GM12878 (cell line): ENCODE results near the gene DENND6A. TPM values are rescaled to one million over a fixed set of nuclear protein-coding genes. Genes with fewer than 3 reads are reported as not detected.

Experiments
- ATAC-seq: fragments of 200-7000 bp; cut with Tn5 transposase; 3 replicates; pipeline ENCODE4 v1.9.1; 2020; ENCODE audit warnings: mild to moderate bottlenecking, moderate library complexity
- BruUV-seq: library from RNA; stranded (reverse); fragments of 400-500 nt; replicated peaks from 2 replicates; lab custom pipeline; 2021; lab: Mats Ljungman, UMichigan
- CTCF ChIA-PET: fragments of 300-600 bp; sonication (Branson Sonifier 250); formaldehyde crosslinking; extraction: SDS; loops from one replicate; lab custom pipeline; 2021; ENCODE audit warnings: inconsistent platforms; lab: Yijun Ruan, JAX
- POLR2A ChIA-PET: fragments of 350-600 bp; formaldehyde crosslinking; extraction: SDS; loops from one replicate; lab custom pipeline; 2021; ENCODE audit warnings: inconsistent platforms; lab: Charles Lee
- RAD21 ChIA-PET: fragments of 300-600 bp; sonication (Branson Sonifier 250); formaldehyde crosslinking; loops from one replicate; lab custom pipeline; 2023; ENCODE audit warnings: antibody characterized with exemption; ENCODE audit not compliant: unreplicated experiment; lab: Charles Lee
- SMC1A ChIA-PET: fragments of 300-600 bp; sonication (Branson Sonifier 250); formaldehyde crosslinking; loops from one replicate; lab custom pipeline; 2023; ENCODE audit not compliant: unreplicated experiment, uncharacterized antibody; lab: Charles Lee
- DNase-seq: peaks from one replicate; pipeline ENCODE4 v3.0.0-alpha.2; 2011; ENCODE audit warnings: low read depth, low spot score
- FAIRE-seq: peaks from 3 replicates; lab custom pipeline; 2011; peaks lifted over from hg19 to GRCh38; lab: Jason Lieb, UNC
- H2AFZ ChIP-seq: 2 replicates; pipeline ENCODE4 v1.6.0; 2011; ENCODE audit warnings: low read depth, low read length, control low read depth; ENCODE audit not compliant: control insufficient read depth
- H3K27ac ChIP-seq: 2 replicates; pipeline ENCODE4 v1.5.1; 2011; ENCODE audit warnings: control low read depth; ENCODE audit not compliant: control insufficient read depth, insufficient read depth
- H3K27me3 ChIP-seq, 2 experiments: replicated peaks in 1 of 2; 2 replicates each; pipeline versions ENCODE4 v1.6.0 to v1.6.1; 2011; ENCODE audit warnings: low read length in 1 of 2; ENCODE audit not compliant: control insufficient read depth in 2 of 2, insufficient read depth in 2 of 2
- H3K36me3 ChIP-seq, 2 experiments: 2 replicates each; pipeline ENCODE4 v1.5.1; 2011; ENCODE audit warnings: low read length in 1 of 2; ENCODE audit not compliant: control insufficient read depth in 2 of 2, insufficient read depth in 2 of 2
- H3K4me1 ChIP-seq: 2 replicates; pipeline ENCODE4 v1.6.1; 2011; ENCODE audit warnings: mild to moderate bottlenecking, low read length, moderate library complexity, mixed read lengths; ENCODE audit not compliant: control insufficient read depth, insufficient read depth
- H3K4me2 ChIP-seq: 2 replicates; pipeline ENCODE4 v1.6.0; 2011; ENCODE audit warnings: control low read depth; ENCODE audit not compliant: control insufficient read depth, insufficient read depth
- H3K4me3 ChIP-seq: fragments of 200-600 bp; sonication (generic); 2 replicates; pipeline ENCODE4 v1.5.1; 2016
- H3K79me2 ChIP-seq: 2 replicates; pipeline ENCODE4 v1.6.0; 2011; ENCODE audit warnings: low read length; ENCODE audit not compliant: control insufficient read depth, insufficient read depth
- H3K9ac ChIP-seq: 2 replicates; pipeline ENCODE4 v1.8.0; 2011; ENCODE audit warnings: low read length, control low read depth, mixed read lengths; ENCODE audit not compliant: control insufficient read depth, insufficient read depth
- H3K9me3 ChIP-seq: replicated peaks from 3 replicates; pipeline ENCODE4 v1.5.1; 2011; ENCODE audit warnings: mild to moderate bottlenecking, low read length; ENCODE audit not compliant: control insufficient read depth, insufficient read depth
- H4K20me1 ChIP-seq: 2 replicates; pipeline ENCODE4 v1.6.0; 2011; ENCODE audit not compliant: control insufficient read depth, insufficient read depth
- BCLAF1 ChIP-seq: fragments of 450-650 bp; IDR thresholded peaks from 2 replicates; pipeline ENCODE4 v1.6.1; 2017; ENCODE audit warnings: antibody characterized with exemption, mild to moderate bottlenecking, moderate library complexity
- E2F4 ChIP-seq: IDR thresholded peaks from 2 replicates; pipeline ENCODE4 v1.6.1; 2012; ENCODE audit warnings: low read depth, low read length, improper control_type of control experiment
- HSF1 ChIP-seq: fragments of 150-350 bp; IDR thresholded peaks from 2 replicates; pipeline ENCODE4 v1.6.1; 2014; ENCODE audit warnings: mild to moderate bottlenecking, low read depth, low read length
- IRF3 ChIP-seq: fragments of 450-650 bp; IDR thresholded peaks from 2 replicates; pipeline ENCODE4 v1.6.1; 2014; ENCODE audit warnings: mild to moderate bottlenecking
- IRF4 ChIP-seq: IDR thresholded peaks from 2 replicates; pipeline ENCODE4 v1.6.1; 2011; ENCODE audit warnings: low read depth, low read length
- JUNB ChIP-seq: IDR thresholded peaks from 2 replicates; pipeline ENCODE4 v1.6.1; 2016; ENCODE audit warnings: antibody characterized with exemption, mild to moderate bottlenecking
- KDM1A ChIP-seq: fragments of 200-600 bp; sonication (generic); IDR thresholded peaks from 2 replicates; pipeline ENCODE4 v1.6.1; 2016; ENCODE audit warnings: borderline replicate concordance
- MEF2B ChIP-seq: fragments of 450-650 bp; IDR thresholded peaks from 2 replicates; pipeline ENCODE4 v1.6.1; 2018; ENCODE audit warnings: mild to moderate bottlenecking, moderate library complexity; ENCODE audit not compliant: partially characterized antibody, poor library complexity, severe bottlenecking
- MTA2 ChIP-seq: fragments of 450-650 bp; IDR thresholded peaks from 2 replicates; pipeline ENCODE4 v1.6.1; 2016; ENCODE audit warnings: low read depth, mild to moderate bottlenecking, moderate library complexity
- NBN ChIP-seq: fragments of 450-650 bp; IDR thresholded peaks from 2 replicates; pipeline ENCODE4 v1.6.1; 2016
- RAD21 ChIP-seq: IDR thresholded peaks from 2 replicates; pipeline ENCODE4 v1.6.1; 2011; ENCODE audit warnings: mild to moderate bottlenecking, low read depth, low read length, moderate library complexity; ENCODE audit not compliant: insufficient read depth
- SRF ChIP-seq, 2 experiments: IDR thresholded peaks; 2 replicates each; pipeline ENCODE4 v1.6.1; 2011; ENCODE audit warnings: low read depth in 2 of 2, low read length in 2 of 2, mild to moderate bottlenecking in 1 of 2, moderate library complexity in 1 of 2
- TCF7 ChIP-seq: IDR thresholded peaks from 2 replicates; pipeline ENCODE4 v1.6.1; 2014; ENCODE audit warnings: antibody characterized with exemption, borderline replicate concordance
- ZBTB4 ChIP-seq: fragments of 450-650 bp; formaldehyde crosslinking; IDR thresholded peaks from 2 replicates; pipeline ENCODE4 v1.4.0; 2022; ENCODE audit warnings: mild to moderate bottlenecking, moderate library complexity
- WGBS: methylation state at CpG from one replicate; pipeline ENCODE4 v1.1.6; 2016; ENCODE audit warnings: low lambda C conversion rate; ENCODE audit not compliant: insufficient replicate concordance, insufficient coverage; ENCODE audit errors: missing lambda C conversion rate; 5-methylcytosine and 5-hydroxymethylcytosine counted together
- in situ Hi-C: fragments of 300-500 bp; cut with MboI; formaldehyde crosslinking; loops from 9 replicates; pipeline ENCODE4 v1.14.3; 2018; ENCODE audit warnings: mixed read lengths
- intact Hi-C: fragments of 100-400 bp; cut with micrococcal nuclease; formaldehyde crosslinking; loops from one replicate; pipeline ENCODE4 v1.14.2; 2022; ENCODE audit not compliant: unreplicated experiment
- polyA plus RNA-seq, 11 experiments: library from polyadenylated mRNA; depleted of rRNA in 4 of 11; unstranded in 6 of 11; stranded (reverse) in 5 of 11; fragments of >200 nt; fragmentation: Nextera tagmentation in 4 of 11; fragmentation: Illumina TruSeq in 1 of 11; extraction: Ambion mirVana in 4 of 11; extraction: Trizol in 1 of 11; gene quantifications; 1 replicate in 1 of 11; 2 replicates in 10 of 11; pipeline versions ENCODE4 v1.2.1 to v1.2.3, GENCODE V29; 2011 to 2016; ENCODE audit warnings: inconsistent platforms in 2 of 11, missing spikeins in 2 of 11, low read depth in 1 of 11
- total RNA-seq, 4 experiments: library from RNA; depleted of rRNA in 3 of 4; stranded (reverse); fragments of >200 nt in 3 of 4; fragmentation: Illumina TruSeq in 1 of 4; extraction: Trizol in 1 of 4; gene quantifications; 2 replicates each; pipeline versions ENCODE4 v1.2.1 to v1.2.3, GENCODE V29; 2013 to 2021

DENND6A gene
- total and polyA plus RNA-seq, 10 of the 15 experiments (the other 5 are each of a cell fraction or from before 2014, with no cell fraction given): 1.8 to 15.3 (median 10.3) TPM

GRCh38 chr3:57717205-57717868 is 24.5 kb upstream of the DENND6A start:
- SMC1A ChIA-PET: no interaction called here
- DNase-seq: no peak
- RAD21 ChIA-PET: no interaction called here
- H3K36me3 ChIP-seq: no peaks in the 10 kb centered on the region
- no TSS peak for BruUV-seq
- in situ Hi-C loops (no loop called here), intact Hi-C loops (no loop called here)
- H3K9me3 ChIP-seq: no peaks in the 10 kb centered on the region
- H3K27me3 ChIP-seq: no peaks in the 10 kb centered on the region
- no peak overlapping the region for H2AFZ ChIP-seq
- POLR2A ChIA-PET: no interaction called here
- ATAC-seq: no peak
- FAIRE-seq: no peak
- CTCF ChIA-PET: interaction anchor here (0.7 kb wide), 1 partner anchor 208 kb away, joined by 3 read pairs; no protein-coding TSS in a partner anchor
- H3K4me2 ChIP-seq: no peak overlapping the region
- H3K79me2 ChIP-seq: no peaks in the 10 kb centered on the region
- H3K27ac ChIP-seq: no peak overlapping the region
- WGBS: 59% methylated on average over 6 of the region's 6 CpGs
- no peaks in the 10 kb centered on the region for H3K4me1 ChIP-seq
- no peak overlapping the region for H3K9ac ChIP-seq
- H4K20me1 ChIP-seq: no peaks in the 10 kb centered on the region
- H3K4me3 ChIP-seq: no peak overlapping the region
- TF ChIP-seq JUNB: no peak
- no peak for TF ChIP-seq KDM1A
- TF ChIP-seq HSF1: no peak
- TF ChIP-seq MEF2B: no peak
- no peak for TF ChIP-seq NBN
- no peak for TF ChIP-seq BCLAF1
- TF ChIP-seq E2F4: no peak
- TF ChIP-seq IRF3: no peak
- TF ChIP-seq SRF (IDR thresholded peaks at IDR 0.05; ENCODE audit: low read depth in 2 of 2, low read length in 2 of 2): no peak
- no peak for TF ChIP-seq TCF7
- TF ChIP-seq MTA2: no peak
- TF ChIP-seq RAD21: no peak
- TF ChIP-seq ZBTB4 (CRISPR knock-in tag): no peak
- TF ChIP-seq IRF4: no peak
